ENCODE results near the gene MAD2L1BP. TPM values are rescaled to one million over a fixed set of nuclear protein-coding genes. Genes with fewer than 3 reads are reported as not detected.
"Not testable (repeated sequence)": the region's sequence is repeated elsewhere in the genome, so short reads cannot be mapped to it uniquely, and the experiment has no call there.

The MAD2L1BP gene
- total RNA-seq, 2 experiments from 2014 or later, result 30.8 to 43.3 TPM

DNA sequence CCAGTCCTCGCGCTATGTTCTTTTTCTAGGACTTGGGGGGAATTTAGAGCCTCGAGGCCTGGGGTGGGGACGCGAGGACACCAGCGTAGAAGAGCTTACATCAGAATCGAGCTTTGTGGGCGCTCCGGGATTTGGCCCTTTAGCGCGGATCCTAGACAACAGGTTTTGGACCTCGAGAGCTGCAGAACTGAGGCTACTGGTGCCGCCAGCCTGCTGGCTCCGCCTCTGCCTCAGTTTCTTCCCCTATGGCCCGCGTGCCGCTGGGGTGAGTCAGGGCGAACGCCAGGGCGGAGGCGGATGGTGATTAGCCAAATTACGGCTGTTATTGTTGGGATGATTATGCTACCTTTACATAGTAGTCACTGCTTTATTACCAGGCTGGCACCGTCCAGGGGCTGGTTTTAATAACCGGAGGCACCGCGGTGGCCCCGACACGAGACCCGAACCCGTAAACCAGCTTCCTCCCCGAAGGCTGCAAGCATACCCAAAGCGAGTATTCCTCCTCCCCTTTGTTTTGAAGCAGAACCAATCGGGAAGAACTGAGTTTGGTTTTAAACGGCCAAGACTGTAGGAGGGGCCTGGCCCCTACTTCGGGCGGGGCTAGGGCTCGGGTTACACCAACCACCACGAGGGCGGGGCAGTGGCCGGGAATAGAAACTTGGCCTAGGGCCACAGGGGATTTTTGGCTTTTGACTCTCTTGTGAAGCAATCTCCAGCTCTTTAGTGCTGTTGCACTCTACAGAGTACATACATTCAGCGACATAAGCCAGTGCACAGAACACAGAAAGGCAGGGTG, 5.9 kb upstream of the MAD2L1BP start:
- no peaks in the 10 kb centered on the region for H3K9me3 ChIP-seq (ENCODE audit: low read length)
- intact Hi-C loops (cut with micrococcal nuclease; ENCODE audit: unreplicated experiment), result loop anchor here (1.0 to 10.0 kb wide), 4 partner anchors 53 to 445 kb away; partner anchors contain the start of genes POLH, VEGFA and XPO5
- no peak for TF ChIP-seq EZH2phosphoT487 (IDR thresholded peaks at IDR 0.05; ENCODE audit: borderline replicate concordance, low read depth, low read length)
- TF ChIP-seq, protein P1, sequence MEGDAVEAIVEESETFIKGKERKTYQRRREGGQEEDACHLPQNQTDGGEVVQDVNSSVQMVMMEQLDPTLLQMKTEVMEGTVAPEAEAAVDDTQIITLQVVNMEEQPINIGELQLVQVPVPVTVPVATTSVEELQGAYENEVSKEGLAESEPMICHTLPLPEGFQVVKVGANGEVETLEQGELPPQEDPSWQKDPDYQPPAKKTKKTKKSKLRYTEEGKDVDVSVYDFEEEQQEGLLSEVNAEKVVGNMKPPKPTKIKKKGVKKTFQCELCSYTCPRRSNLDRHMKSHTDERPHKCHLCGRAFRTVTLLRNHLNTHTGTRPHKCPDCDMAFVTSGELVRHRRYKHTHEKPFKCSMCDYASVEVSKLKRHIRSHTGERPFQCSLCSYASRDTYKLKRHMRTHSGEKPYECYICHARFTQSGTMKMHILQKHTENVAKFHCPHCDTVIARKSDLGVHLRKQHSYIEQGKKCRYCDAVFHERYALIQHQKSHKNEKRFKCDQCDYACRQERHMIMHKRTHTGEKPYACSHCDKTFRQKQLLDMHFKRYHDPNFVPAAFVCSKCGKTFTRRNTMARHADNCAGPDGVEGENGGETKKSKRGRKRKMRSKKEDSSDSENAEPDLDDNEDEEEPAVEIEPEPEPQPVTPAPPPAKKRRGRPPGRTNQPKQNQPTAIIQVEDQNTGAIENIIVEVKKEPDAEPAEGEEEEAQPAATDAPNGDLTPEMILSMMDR (conservative IDR thresholded peaks at IDR 0.05; ENCODE audit: low read length), result no peak

DNA sequence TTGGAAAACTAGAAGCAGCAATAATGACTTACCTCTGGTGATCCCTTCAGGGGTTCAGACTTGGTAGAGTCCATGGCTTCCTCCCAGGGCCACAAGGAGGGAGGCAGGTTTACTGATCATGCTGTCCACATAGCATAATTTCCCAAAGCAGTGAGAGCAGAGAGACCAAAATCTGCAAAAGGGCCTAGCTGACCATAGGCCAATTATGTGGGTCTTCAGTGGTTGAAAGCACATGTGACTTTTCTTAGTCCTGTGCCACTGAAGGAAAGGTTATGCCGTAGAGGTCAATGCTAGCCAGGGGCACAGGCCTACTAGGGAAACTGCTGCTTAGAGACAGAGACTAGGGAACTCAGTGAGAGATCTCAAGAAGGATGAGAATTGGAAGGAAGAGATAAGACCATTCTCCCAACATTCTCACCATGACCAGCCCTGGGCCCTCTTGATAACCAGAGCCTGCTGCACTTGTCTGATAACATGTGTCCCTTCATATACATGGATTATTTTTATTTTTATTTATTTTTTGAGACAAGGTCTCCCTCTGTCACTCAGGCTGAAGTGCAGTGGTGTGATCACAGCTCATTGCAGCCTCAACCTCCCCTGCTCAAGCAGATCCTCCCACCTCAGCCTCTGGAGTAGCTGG, 4.5 kb upstream of the MAD2L1BP start:
- peaks cover 13% of the 10 kb centered on the region; the same call in 1 of the 2 replicates for H3K36me3 ChIP-seq (ENCODE audit: insufficient read depth, low read length)
- H3K4me3 ChIP-seq (ENCODE audit: low read depth, low read length, poor library complexity, severe bottlenecking), result peak overlapping the region; percentile 25
- H4K20me1 ChIP-seq (ENCODE audit: insufficient read depth, low read length), result no peaks in the 10 kb centered on the region
- H3K79me2 ChIP-seq (ENCODE audit: insufficient read depth, low read depth, low read length), result peaks cover 23% of the 10 kb centered on the region
- POLR2A ChIA-PET, result interaction anchor here (0.7 to 2.5 kb wide), 3 partner anchors 27 to 119 kb away, joined by 5 to 9 read pairs (median 5); no protein-coding TSS in a partner anchor
- no peaks in the 10 kb centered on the region for H3K9me2 ChIP-seq (ENCODE audit: insufficient read depth, low read length)
- H3K27ac ChIP-seq (ENCODE audit: low read depth, low read length, poor library complexity, severe bottlenecking), result peak overlapping the region; percentile 95
- intact Hi-C loops (cut with micrococcal nuclease; ENCODE audit: unreplicated experiment), result loop anchor here (10.0 kb wide), 2 partner anchors 84 to 444 kb away; no protein-coding TSS in a partner anchor
- peaks cover 59% of the 10 kb centered on the region for H3K4me1 ChIP-seq (ENCODE audit: insufficient read depth, low read length, poor library complexity, severe bottlenecking)
- CTCF ChIA-PET (ENCODE audit: unreplicated experiment), result no interaction called here
- no peaks in the 10 kb centered on the region for H3K9me3 ChIP-seq (ENCODE audit: low read length)
- H3K4me2 ChIP-seq (ENCODE audit: low read length), result peak overlapping the region; percentile 92
- TF ChIP-seq, protein P1 (conservative IDR thresholded peaks at IDR 0.05; ENCODE audit: low read length), result no peak
- TF ChIP-seq EZH2phosphoT487 (IDR thresholded peaks at IDR 0.05; ENCODE audit: borderline replicate concordance, low read depth, low read length), result no peak
- BruUV-seq (replicated peaks), result no TSS peak
- peak; percentile 49 for DNase-seq (ENCODE audit: low spot score)
- H2AFZ ChIP-seq (ENCODE audit: low read length), result peak overlapping the region; percentile 71; the same call in 1 of the 2 replicates

More for the DNA sequence above, 5.9 kb upstream of the MAD2L1BP start:
- ChIA-PET POLR2A (interaction anchor here (0.6 to 2.5 kb wide), 21 partner anchors 9 to 252 kb away, joined by 3 to 9 read pairs (median 4); partner anchors contain the start of genes ABCC10, POLH, POLR1C and VEGFA), CTCF (ENCODE audit: unreplicated experiment) (interaction anchor here (0.6 kb wide), 1 partner anchor 627 kb away, joined by 4 read pairs; no protein-coding TSS in a partner anchor)
- Histone ChIP-seq H4K20me1 (ENCODE audit: insufficient read depth, low read length) (no peaks in the 10 kb centered on the region), H3K36me3 (ENCODE audit: insufficient read depth, low read length) (peaks cover 27% of the 10 kb centered on the region), H3K79me2 (ENCODE audit: insufficient read depth, low read depth, low read length) (peaks cover 19% of the 10 kb centered on the region; the same call in 1 of the 2 replicates), H3K27ac (ENCODE audit: low read depth, low read length, poor library complexity, severe bottlenecking) (peak overlapping the region; percentile 95), H2AFZ (ENCODE audit: low read length) (peak overlapping the region; percentile 71; the same call in 1 of the 2 replicates), H3K4me3 (ENCODE audit: low read depth, low read length, poor library complexity, severe bottlenecking) (peak overlapping the region; percentile 75), H3K9me2 (ENCODE audit: insufficient read depth, low read length) (no peaks in the 10 kb centered on the region), H3K4me1 (ENCODE audit: insufficient read depth, low read length, poor library complexity, severe bottlenecking) (peaks cover 50% of the 10 kb centered on the region), H3K4me2 (ENCODE audit: low read length) (peak overlapping the region; percentile 92)
- BruUV-seq (replicated peaks), result TSS peak; percentile 82
- DNase-seq (ENCODE audit: low spot score), result peak; percentile 99

DNA sequence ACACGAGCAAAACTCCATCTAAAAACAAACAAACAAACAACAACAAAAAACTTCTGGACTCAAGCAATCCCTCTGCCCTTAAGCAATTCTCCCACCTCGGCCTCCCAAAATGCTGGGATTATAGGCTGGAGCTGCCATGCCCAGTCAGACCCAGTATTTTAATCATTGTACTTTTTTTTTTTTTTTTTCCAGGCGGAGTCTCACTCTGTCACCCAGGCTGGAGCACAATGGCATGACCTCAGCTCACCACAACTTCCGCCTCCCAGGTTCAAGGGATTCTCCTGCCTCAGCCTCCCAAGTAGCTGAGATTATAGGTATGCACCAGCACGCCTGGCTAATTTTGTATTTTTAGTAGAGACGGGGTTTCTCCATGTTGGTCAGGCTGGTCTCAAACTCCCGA, 2.6 kb upstream of the MAD2L1BP start:
- DNase-seq (ENCODE audit: low spot score); BruUV-seq (replicated peaks); H3K9me2 ChIP-seq (ENCODE audit: insufficient read depth, low read length); H3K9me3 ChIP-seq (ENCODE audit: low read length); H3K4me2 ChIP-seq (ENCODE audit: low read length); H3K4me3 ChIP-seq (ENCODE audit: low read depth, low read length, poor library complexity, severe bottlenecking); H2AFZ ChIP-seq (ENCODE audit: low read length); H4K20me1 ChIP-seq (ENCODE audit: insufficient read depth, low read length); H3K27ac ChIP-seq (ENCODE audit: low read depth, low read length, poor library complexity, severe bottlenecking): not testable (repeated sequence)
- Histone ChIP-seq H3K36me3 (ENCODE audit: insufficient read depth, low read length) (peaks cover 11% of the 10 kb centered on the region), H3K4me1 (ENCODE audit: insufficient read depth, low read length, poor library complexity, severe bottlenecking) (peaks cover 59% of the 10 kb centered on the region), H3K79me2 (ENCODE audit: insufficient read depth, low read depth, low read length) (peaks cover 31% of the 10 kb centered on the region)
- intact Hi-C loops (cut with micrococcal nuclease; ENCODE audit: unreplicated experiment), result loop anchor here (10.0 kb wide), 2 partner anchors 82 to 442 kb away; no protein-coding TSS in a partner anchor
- ChIA-PET POLR2A (interaction anchor here (0.6 kb wide), 1 partner anchor 18 kb away, joined by 3 read pairs; no protein-coding TSS in a partner anchor), CTCF (ENCODE audit: unreplicated experiment) (interaction anchor here (0.6 kb wide), 1 partner anchor 358 kb away, joined by 3 read pairs; no protein-coding TSS in a partner anchor)

All from OCI-LY7 (cell line).